MM.1S (cell line): ENCODE results near the gene MAEA.

Experiments
- CTCF ChIP-seq: fragments of 300-600 bp; sonication (generic); IDR thresholded peaks from 2 replicates; pipeline ENCODE4 v1.5.1; 2016; ENCODE audit warnings: antibody characterized with exemption, low read length, mixed read lengths
- EZH2 ChIP-seq: fragments of 300-600 bp; sonication (generic); optimal IDR thresholded peaks from 2 replicates; pipeline ENCODE3; 2017; ENCODE audit warnings: low read depth, mild to moderate bottlenecking, antibody characterized with exemption, low read length, mixed read lengths
- EZH2phosphoT487 ChIP-seq: fragments of 300-600 bp; sonication (generic); IDR thresholded peaks from 2 replicates; pipeline ENCODE4 v1.6.1; 2018; ENCODE audit warnings: antibody characterized with exemption, low read length

- TF ChIP-seq CTCF (no peak), EZH2 (no peak), EZH2phosphoT487 (no peak)
Observed at GRCh38 chr4:1331591-1332353, 42.1 kb downstream of the MAEA start.
